ENCODE data around the gene HTT. TPM values are rescaled to one million over a fixed set of nuclear protein-coding genes. Genes with fewer than 3 reads are reported as not detected.
A peak's percentile ranks its signal among the peaks of the same experiment; 100 is the strongest.

The HTT gene
- total RNA-seq = 100 to 1,000 TPM; 104 to 109 TPM
- polyA plus RNA-seq (2013, experiment 1 of 2) = 29.7 TPM
- 24.3 TPM for polyA plus RNA-seq (2013, experiment 2 of 2)
- long read RNA-seq, experiment 1, partial matches to known transcripts = 21 of 34 reads
- long read RNA-seq, experiment 1, other reads (novel, unspliced or antisense) = 13 of 34 reads
- long read RNA-seq, experiment 2, full-length matches to known transcripts = 1 of 64 reads
- long read RNA-seq, experiment 2, partial matches to known transcripts = 51 of 64 reads
- long read RNA-seq, experiment 2, other reads (novel, unspliced or antisense) = 12 of 64 reads
- long read RNA-seq, experiment 3, partial matches to known transcripts = 42 of 65 reads
- long read RNA-seq, experiment 3, other reads (novel, unspliced or antisense) = 23 of 65 reads
- long read RNA-seq, experiment 4, partial matches to known transcripts = 0 of 1 reads
- long read RNA-seq, experiment 4, other reads (novel, unspliced or antisense) = 1 of 1 reads

DNA sequence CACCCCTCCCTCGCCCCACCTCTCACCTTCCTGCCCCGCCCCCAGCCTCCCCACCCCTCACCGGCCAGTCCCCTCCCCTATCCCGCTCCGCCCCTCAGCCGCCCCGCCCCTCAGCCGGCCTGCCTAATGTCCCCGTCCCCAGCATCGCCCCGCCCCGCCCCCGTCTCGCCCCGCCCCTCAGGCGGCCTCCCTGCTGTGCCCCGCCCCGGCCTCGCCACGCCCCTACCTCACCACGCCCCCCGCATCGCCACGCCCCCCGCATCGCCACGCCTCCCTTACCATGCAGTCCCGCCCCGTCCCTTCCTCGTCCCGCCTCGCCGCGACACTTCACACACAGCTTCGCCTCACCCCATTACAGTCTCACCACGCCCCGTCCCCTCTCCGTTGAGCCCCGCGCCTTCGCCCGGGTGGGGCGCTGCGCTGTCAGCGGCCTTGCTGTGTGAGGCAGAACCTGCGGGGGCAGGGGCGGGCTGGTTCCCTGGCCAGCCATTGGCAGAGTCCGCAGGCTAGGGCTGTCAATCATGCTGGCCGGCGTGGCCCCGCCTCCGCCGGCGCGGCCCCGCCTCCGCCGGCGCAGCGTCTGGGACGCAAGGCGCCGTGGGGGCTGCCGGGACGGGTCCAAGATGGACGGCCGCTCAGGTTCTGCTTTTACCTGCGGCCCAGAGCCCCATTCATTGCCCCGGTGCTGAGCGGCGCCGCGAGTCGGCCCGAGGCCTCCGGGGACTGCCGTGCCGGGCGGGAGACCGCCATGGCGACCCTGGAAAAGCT is at the start of gene HTT, which contains the start of gene HTT-AS:
TSS of gene HTT (plus strand) at position 604 of the 768 bp plus-strand sequence. CDS start at position 749, 145 bp downstream.
TSS of gene HTT-AS (minus strand) at position 461 of the 768 bp plus-strand sequence.
- Histone ChIP-seq H3K27ac (ENCODE audit: low read depth, low read length) (peak within 1 kb of the TSS; percentile 89), H3K27me3 (ENCODE audit: control insufficient read depth, insufficient read depth, low read length, poor library complexity, severe bottlenecking) (no peaks in the 10 kb centered on the region), H3K36me3 (ENCODE audit: control insufficient read depth, insufficient read depth, low read length) (peaks cover 5% of the 10 kb centered on the region), H3K9ac (ENCODE audit: extremely low read depth, low read length, poor library complexity, severe bottlenecking) (peak within 1 kb of the TSS; percentile 95), H3K9me3 (ENCODE audit: control insufficient read depth, low read length) (no peaks in the 10 kb centered on the region), H3K4me1 (ENCODE audit: control insufficient read depth, insufficient read depth, low read length) (peaks cover 3% of the 10 kb centered on the region), H3K4me3 (ENCODE audit: low read length) (peak within 1 kb of the TSS; percentile 96)
- Mint-ChIP-seq H3K27ac (peak within 1 kb of the TSS; percentile 99), H3K9me3 (no peaks in the 10 kb centered on the region), H3K27me3 (ENCODE audit: insufficient read depth) (peaks cover 3% of the 10 kb centered on the region), H3K4me1 (peaks cover 14% of the 10 kb centered on the region), H3K36me3 (ENCODE audit: low read depth) (peaks cover 3% of the 10 kb centered on the region), H3K4me3 (peak within 1 kb of the TSS; percentile 88)
- 0% methylated on average over 5 to 70 of the region's 81 CpGs for WGBS, 2 experiments (ENCODE audit: insufficient coverage in 1 of 2, insufficient read length in 1 of 2)
- peak; percentile 99 for DNase-seq
- TF ChIP-seq, protein P1, sequence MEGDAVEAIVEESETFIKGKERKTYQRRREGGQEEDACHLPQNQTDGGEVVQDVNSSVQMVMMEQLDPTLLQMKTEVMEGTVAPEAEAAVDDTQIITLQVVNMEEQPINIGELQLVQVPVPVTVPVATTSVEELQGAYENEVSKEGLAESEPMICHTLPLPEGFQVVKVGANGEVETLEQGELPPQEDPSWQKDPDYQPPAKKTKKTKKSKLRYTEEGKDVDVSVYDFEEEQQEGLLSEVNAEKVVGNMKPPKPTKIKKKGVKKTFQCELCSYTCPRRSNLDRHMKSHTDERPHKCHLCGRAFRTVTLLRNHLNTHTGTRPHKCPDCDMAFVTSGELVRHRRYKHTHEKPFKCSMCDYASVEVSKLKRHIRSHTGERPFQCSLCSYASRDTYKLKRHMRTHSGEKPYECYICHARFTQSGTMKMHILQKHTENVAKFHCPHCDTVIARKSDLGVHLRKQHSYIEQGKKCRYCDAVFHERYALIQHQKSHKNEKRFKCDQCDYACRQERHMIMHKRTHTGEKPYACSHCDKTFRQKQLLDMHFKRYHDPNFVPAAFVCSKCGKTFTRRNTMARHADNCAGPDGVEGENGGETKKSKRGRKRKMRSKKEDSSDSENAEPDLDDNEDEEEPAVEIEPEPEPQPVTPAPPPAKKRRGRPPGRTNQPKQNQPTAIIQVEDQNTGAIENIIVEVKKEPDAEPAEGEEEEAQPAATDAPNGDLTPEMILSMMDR (conservative IDR thresholded peaks at IDR 0.05) = no peak

DNA sequence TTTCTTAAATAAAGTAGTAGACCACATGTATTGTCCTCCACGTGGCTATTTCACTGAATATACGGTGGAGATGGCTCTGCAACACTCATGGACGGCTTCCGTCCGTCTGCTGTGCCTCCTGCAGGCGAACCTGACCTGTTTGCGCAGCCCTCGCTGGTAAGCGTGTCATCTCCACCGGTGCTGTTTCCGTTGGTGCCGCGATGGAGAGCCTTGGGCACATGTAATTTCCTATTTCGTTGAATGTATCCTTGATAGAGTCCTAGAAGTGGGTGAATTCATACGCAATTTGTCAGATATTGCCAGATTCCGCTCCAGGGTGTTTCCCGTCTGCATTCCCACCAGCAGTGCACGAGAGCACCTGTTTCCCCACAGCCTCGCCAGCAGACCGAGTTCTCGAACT is 48.6 kb upstream of the HTT start:
- H3K4me1 ChIP-seq (ENCODE audit: control insufficient read depth, insufficient read depth, low read length) = no peaks in the 10 kb centered on the region
- no peak overlapping the region for H3K9ac ChIP-seq (ENCODE audit: extremely low read depth, low read length, poor library complexity, severe bottlenecking)
- Mint-ChIP-seq H3K4me3 (no peak overlapping the region), H3K9me3 (peaks cover 8% of the 10 kb centered on the region), H3K4me1 (no peaks in the 10 kb centered on the region), H3K27me3 (ENCODE audit: insufficient read depth) (peaks cover 1% of the 10 kb centered on the region), H3K27ac (no peak overlapping the region), H3K36me3 (ENCODE audit: low read depth) (no peaks in the 10 kb centered on the region)
- H3K4me3 ChIP-seq (ENCODE audit: low read length) = no peak overlapping the region
- TF ChIP-seq, protein P1 (conservative IDR thresholded peaks at IDR 0.05) = no peak
- DNase-seq = no peak
- 94% methylated on average over 16 to 21 of the region's 21 CpGs for WGBS, 2 experiments (ENCODE audit: insufficient coverage in 1 of 2, insufficient read length in 1 of 2)
- no peaks in the 10 kb centered on the region for H3K27me3 ChIP-seq (ENCODE audit: control insufficient read depth, insufficient read depth, low read length, poor library complexity, severe bottlenecking)
- no peaks in the 10 kb centered on the region for H3K9me3 ChIP-seq (ENCODE audit: control insufficient read depth, low read length)
- H3K27ac ChIP-seq (ENCODE audit: low read depth, low read length) = no peak overlapping the region
- no peaks in the 10 kb centered on the region for H3K36me3 ChIP-seq (ENCODE audit: control insufficient read depth, insufficient read depth, low read length)

DNA sequence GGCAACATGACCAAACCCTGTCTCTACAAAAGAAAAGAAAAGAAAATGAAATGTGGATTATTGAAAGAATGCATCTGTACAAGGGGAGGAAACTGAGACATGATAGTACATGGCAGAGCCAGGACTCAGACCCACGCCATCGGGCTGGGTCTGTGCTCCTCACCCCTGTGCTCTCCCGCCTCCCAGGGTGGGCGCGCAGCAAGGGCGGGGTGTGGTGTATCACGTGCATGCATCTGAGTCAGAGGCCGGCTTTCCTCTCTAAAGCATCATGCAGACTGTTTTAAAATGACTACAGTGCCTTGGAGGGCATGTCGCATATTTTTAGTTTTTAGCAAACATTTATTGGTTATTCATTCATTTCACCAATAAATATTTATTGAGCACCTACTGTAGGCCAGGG is 47.9 kb upstream of the HTT start:
- H3K27me3 ChIP-seq (ENCODE audit: control insufficient read depth, insufficient read depth, low read length, poor library complexity, severe bottlenecking) = no peaks in the 10 kb centered on the region
- no peaks in the 10 kb centered on the region for H3K4me1 ChIP-seq (ENCODE audit: control insufficient read depth, insufficient read depth, low read length)
- WGBS, 2 experiments (ENCODE audit: insufficient coverage in 1 of 2, insufficient read length in 1 of 2) = 93 to 95% methylated on average over 6 to 9 of the region's 9 CpGs
- no peaks in the 10 kb centered on the region for H3K36me3 ChIP-seq (ENCODE audit: control insufficient read depth, insufficient read depth, low read length)
- no peaks in the 10 kb centered on the region for H3K4me1 Mint-ChIP-seq
- H3K9ac ChIP-seq (ENCODE audit: extremely low read depth, low read length, poor library complexity, severe bottlenecking) = no peak overlapping the region
- DNase-seq = no peak
- no peak overlapping the region for H3K4me3 Mint-ChIP-seq
- H3K9me3 Mint-ChIP-seq = peaks cover 8% of the 10 kb centered on the region
- peaks cover 1% of the 10 kb centered on the region for H3K27me3 Mint-ChIP-seq (ENCODE audit: insufficient read depth)
- no peak overlapping the region for H3K27ac ChIP-seq (ENCODE audit: low read depth, low read length)
- no peak overlapping the region for H3K4me3 ChIP-seq (ENCODE audit: low read length)
- H3K36me3 Mint-ChIP-seq (ENCODE audit: low read depth) = no peaks in the 10 kb centered on the region
- TF ChIP-seq, protein P1 (conservative IDR thresholded peaks at IDR 0.05) = no peak
- no peaks in the 10 kb centered on the region for H3K9me3 ChIP-seq (ENCODE audit: control insufficient read depth, low read length)
- H3K27ac Mint-ChIP-seq = no peak overlapping the region
